H1 (cell line): ENCODE data around the gene TMEM178B. TPM values are rescaled to one million over a fixed set of nuclear protein-coding genes. Genes with fewer than 3 reads are reported as not detected.

Experiments used
- CTCF ChIA-PET: fragments of 300-600 bp; sonication (Branson Sonifier 250); formaldehyde crosslinking; loops from one replicate; lab custom pipeline; 2021; ENCODE audit not compliant: partially characterized antibody; lab: Charles Lee
- POLR2A ChIA-PET: fragments of 300-600 bp; sonication (Branson Sonifier 250); formaldehyde crosslinking; loops from one replicate; lab custom pipeline; 2021; ENCODE audit warnings: inconsistent platforms; ENCODE audit not compliant: partially characterized antibody; lab: Charles Lee
- DNase-seq, 2 experiments: peaks; one replicate each; pipeline versions ENCODE4 v3.0.0 to v3.0.0-alpha.2; 2010 to 2022; ENCODE audit warnings: low spot score in 2 of 2, low read depth in 1 of 2, mixed read lengths in 1 of 2
- FAIRE-seq: peaks from 2 replicates; lab custom pipeline; 2011; peaks lifted over from hg19 to GRCh38; lab: Jason Lieb, UNC
- H2AFZ ChIP-seq: 2 replicates; pipeline ENCODE4 v1.8.1; 2012; ENCODE audit warnings: low read length, inconsistent platforms
- H2AK5ac ChIP-seq: 2 replicates; pipeline ENCODE4 v1.6.1; 2013; ENCODE audit warnings: low read depth, low read length
- H2BK120ac ChIP-seq: replicated peaks from 2 replicates; pipeline ENCODE3; 2013; ENCODE audit warnings: low read depth, low read length, inconsistent platforms
- H2BK12ac ChIP-seq: 2 replicates; pipeline ENCODE4 v1.6.1; 2013; ENCODE audit warnings: low read depth, low read length
- H2BK15ac ChIP-seq: 2 replicates; pipeline ENCODE4 v1.6.1; 2013; ENCODE audit warnings: low read length
- H2BK20ac ChIP-seq: 2 replicates; pipeline ENCODE4 v1.6.1; 2013; ENCODE audit warnings: low read length
- H2BK5ac ChIP-seq: 2 replicates; pipeline ENCODE4 v1.6.1; 2013; ENCODE audit warnings: low read depth, low read length
- H3K14ac ChIP-seq: 2 replicates; pipeline ENCODE4 v1.6.1; 2013; ENCODE audit warnings: inconsistent platforms; ENCODE audit not compliant: insufficient read length
- H3K18ac ChIP-seq: 2 replicates; pipeline ENCODE4 v1.6.1; 2013; ENCODE audit warnings: low read length; ENCODE audit errors: extremely low read depth
- H3K23ac ChIP-seq: 2 replicates; pipeline ENCODE4 v1.6.1; 2013; ENCODE audit warnings: inconsistent platforms; ENCODE audit not compliant: insufficient read length
- H3K23me2 ChIP-seq: 2 replicates; pipeline ENCODE4 v1.6.1; 2013; ENCODE audit warnings: low read depth, low read length
- H3K27ac ChIP-seq: 2 replicates; pipeline ENCODE4 v1.6.1; 2011; ENCODE audit warnings: low read depth, low read length, inconsistent platforms
- H3K27me3 ChIP-seq, 4 experiments: replicated peaks in 1 of 4; 1 replicate in 1 of 4; 2 replicates in 3 of 4; pipeline versions ENCODE4 v1.6.1 to v1.8.1; 2011 to 2013; ENCODE audit warnings: low read length in 3 of 4, mild to moderate bottlenecking in 3 of 4, inconsistent platforms in 2 of 4, mixed read lengths in 2 of 4, moderate library complexity in 1 of 4; ENCODE audit not compliant: control insufficient read depth in 3 of 4, insufficient read depth in 3 of 4; ENCODE audit errors: extremely low read depth in 1 of 4
- H3K36me3 ChIP-seq, 4 experiments: 2 replicates each; pipeline versions ENCODE4 v1.6.1 to v1.8.1; 2011 to 2013; ENCODE audit warnings: mild to moderate bottlenecking in 4 of 4, low read length in 3 of 4, moderate library complexity in 2 of 4, control low read depth in 1 of 4, inconsistent platforms in 1 of 4; ENCODE audit not compliant: insufficient read depth in 4 of 4, control insufficient read depth in 2 of 4
- H3K4ac ChIP-seq: replicated peaks from 2 replicates; pipeline ENCODE3; 2013; ENCODE audit warnings: low read length, low read depth, mixed read lengths, inconsistent platforms; ENCODE audit not compliant: insufficient read length
- H3K4me1 ChIP-seq, 4 experiments: replicated peaks in 1 of 4; 1 replicate in 1 of 4; 2 replicates in 3 of 4; pipeline versions ENCODE4 v1.6.1 to v1.8.1; 2011 to 2013; ENCODE audit warnings: low read length in 3 of 4, inconsistent platforms in 2 of 4, mixed read lengths in 1 of 4; ENCODE audit not compliant: insufficient read depth in 4 of 4, control insufficient read depth in 3 of 4
- H3K4me2 ChIP-seq, 2 experiments: 2 replicates each; pipeline versions ENCODE4 v1.6.1 to v1.8.1; 2011 to 2013; ENCODE audit warnings: low read depth in 2 of 2, low read length in 2 of 2, control low read depth in 1 of 2, inconsistent platforms in 1 of 2, mild to moderate bottlenecking in 1 of 2; ENCODE audit not compliant: insufficient read depth in 1 of 2
- H3K4me3 ChIP-seq, 4 experiments: fragments of 200-600, 300-600 bp in 1 of 4; sonication (generic), shearing (Covaris generic), sonication (Bioruptor Twin) in 1 of 4; 2 replicates each; pipeline versions ENCODE4 v1.5.1 to v1.8.1; 2011 to 2016; ENCODE audit warnings: low read length in 4 of 4, low read depth in 3 of 4, control low read depth in 2 of 4, inconsistent platforms in 2 of 4, mild to moderate bottlenecking in 2 of 4, mixed read lengths in 1 of 4, moderate library complexity in 1 of 4; ENCODE audit not compliant: insufficient read depth in 2 of 4; ENCODE audit errors: extremely low read depth in 1 of 4
- H3K56ac ChIP-seq: replicated peaks from 2 replicates; pipeline ENCODE3; 2013; ENCODE audit warnings: low read depth, mild to moderate bottlenecking, mixed read lengths, low read length, inconsistent platforms; ENCODE audit not compliant: insufficient read length
- H3K79me1 ChIP-seq: 2 replicates; pipeline ENCODE4 v1.6.1; 2013; ENCODE audit warnings: low read depth, low read length, control low read depth
- H3K79me2 ChIP-seq, 2 experiments: 2 replicates each; pipeline versions ENCODE4 v1.6.1 to v1.8.1; 2012 to 2013; ENCODE audit warnings: low read length in 2 of 2, mild to moderate bottlenecking in 2 of 2, inconsistent platforms in 1 of 2; ENCODE audit not compliant: insufficient read depth in 2 of 2, control insufficient read depth in 1 of 2
- H3K9ac ChIP-seq, 4 experiments: replicated peaks in 1 of 4; 1 replicate in 1 of 4; 2 replicates in 3 of 4; pipeline versions ENCODE4 v1.6.1 to v1.8.1; 2011 to 2013; ENCODE audit warnings: low read depth in 3 of 4, low read length in 3 of 4, control low read depth in 2 of 4, mild to moderate bottlenecking in 2 of 4, moderate library complexity in 2 of 4, inconsistent platforms in 1 of 4; ENCODE audit errors: extremely low read depth in 1 of 4
- H3K9me3 ChIP-seq, 2 experiments: 2 replicates each; pipeline versions ENCODE4 v1.6.1 to v1.8.1; 2012 to 2013; ENCODE audit warnings: mild to moderate bottlenecking in 2 of 2, moderate library complexity in 2 of 2, control low read depth in 1 of 2, inconsistent platforms in 1 of 2, low read depth in 1 of 2, low read length in 1 of 2, mixed read lengths in 1 of 2; ENCODE audit not compliant: insufficient read depth in 2 of 2
- H4K20me1 ChIP-seq, 2 experiments: replicated peaks in 1 of 2; 2 replicates each; pipeline versions ENCODE3 to v1.8.1; 2011 to 2013; ENCODE audit warnings: inconsistent platforms in 2 of 2, low read length in 2 of 2, mild to moderate bottlenecking in 1 of 2; ENCODE audit not compliant: insufficient read depth in 2 of 2, control insufficient read depth in 1 of 2
- H4K5ac ChIP-seq: 2 replicates; pipeline ENCODE4 v1.6.1; 2013; ENCODE audit warnings: low read length, low read depth, mixed read lengths, inconsistent platforms; ENCODE audit not compliant: insufficient read length
- H4K8ac ChIP-seq: 2 replicates; pipeline ENCODE4 v1.8.0; 2013; ENCODE audit warnings: mild to moderate bottlenecking, moderate library complexity, low read length, inconsistent platforms; ENCODE audit not compliant: insufficient read depth; ENCODE audit errors: extremely low read depth
- H4K91ac ChIP-seq: replicated peaks from 2 replicates; pipeline ENCODE3; 2013; ENCODE audit warnings: low read length, mixed read lengths, inconsistent platforms; ENCODE audit not compliant: insufficient read length
- ATF2 ChIP-seq: IDR thresholded peaks from 2 replicates; pipeline ENCODE4 v1.6.1; 2012; ENCODE audit warnings: low read length, inconsistent platforms
- CTCF ChIP-seq, 3 experiments: IDR thresholded peaks; 1 replicate in 2 of 3; 2 replicates in 1 of 3; pipeline versions ENCODE4 v1.5.1 to v1.6.1; 2011; ENCODE audit warnings: low read length in 3 of 3, mild to moderate bottlenecking in 3 of 3, inconsistent platforms in 2 of 3, low read depth in 1 of 3, moderate library complexity in 1 of 3; ENCODE audit not compliant: insufficient read depth in 1 of 3; ENCODE audit errors: control extremely low read depth in 1 of 3
- JUN ChIP-seq: IDR thresholded peaks from 2 replicates; pipeline ENCODE4 v1.6.1; 2011; ENCODE audit warnings: low read depth, mild to moderate bottlenecking, improper control_type of control experiment, low read length
- KDM5A ChIP-seq: fragments of 200-600 bp; IDR thresholded peaks from 2 replicates; pipeline ENCODE4 v1.7.1; 2012; ENCODE audit warnings: mild to moderate bottlenecking, low read length, inconsistent platforms, mixed read lengths
- NRF1 ChIP-seq: IDR thresholded peaks from 2 replicates; pipeline ENCODE4 v1.6.1; 2011; ENCODE audit warnings: mild to moderate bottlenecking, low read depth, low read length, improper control_type of control experiment
- RBBP5 ChIP-seq: IDR thresholded peaks from 2 replicates; pipeline ENCODE4 v1.7.1; 2012; ENCODE audit warnings: low read depth, mild to moderate bottlenecking, inconsistent platforms, low read length, moderate library complexity, borderline replicate concordance
- SIX5 ChIP-seq: IDR thresholded peaks from 2 replicates; pipeline ENCODE4 v1.6.1; 2011; ENCODE audit warnings: mild to moderate bottlenecking, low read depth, low read length
- SUZ12 ChIP-seq: fragments of 200-600 bp; sonication (generic); IDR thresholded peaks from 2 replicates; pipeline ENCODE4 v1.6.1; 2012; ENCODE audit warnings: mild to moderate bottlenecking, inconsistent platforms, low read length, moderate library complexity, mixed read lengths
- TAF7 ChIP-seq: optimal IDR thresholded peaks from 2 replicates; pipeline ENCODE3; 2011; ENCODE audit warnings: low read depth, mild to moderate bottlenecking, inconsistent platforms, low read length, moderate library complexity, borderline replicate concordance
- WGBS, 2 experiments: shearing (Covaris generic) in 1 of 2; methylation state at CpG; one replicate each; pipeline versions ENCODE4 v1.1.6 to v1.1.7; 2013 to 2015; ENCODE audit warnings: low lambda C conversion rate in 2 of 2, mixed read lengths in 2 of 2, inconsistent platforms in 1 of 2, low coverage in 1 of 2, missing lambda C conversion rate in 1 of 2; ENCODE audit not compliant: insufficient replicate concordance in 2 of 2, insufficient coverage in 1 of 2, insufficient read length in 1 of 2; ENCODE audit errors: extremely low coverage in 1 of 2, missing lambda C conversion rate in 1 of 2; 5-methylcytosine and 5-hydroxymethylcytosine counted together
- polyA plus RNA-seq, 7 experiments: library from polyadenylated mRNA; depleted of rRNA in 3 of 7; stranded (reverse) in 5 of 7; unstranded in 2 of 7; fragments of >200 nt in 5 of 7; fragments of 200-250 nt in 2 of 7; gene quantifications; 1 replicate in 5 of 7; 2 replicates in 1 of 7; 4 replicates in 1 of 7; pipeline versions ENCODE4 v1.2.1 to v1.2.3, GENCODE V29; 2011 to 2013; ENCODE audit warnings: missing spikeins in 2 of 7, mixed read lengths in 2 of 7
- total RNA-seq: library from RNA; stranded (reverse); fragmentation: NEBNext Ultra II Directional; extraction: Animal tissue kit (Norgen Biotek cat#: 25700); gene quantifications from 2 replicates; pipeline ENCODE4 v1.2.1, GENCODE V29; 2021

TMEM178B gene
- total and polyA plus RNA-seq, 2 of the 8 experiments (the other 6 are each of a cell fraction or from before 2014, with no cell fraction given) = 5.3 to 18.1 TPM

GRCh38 chr7:141264511-141264910 lies 190.6 kb downstream of the TMEM178B start:
- no peak overlapping the region for H3K56ac ChIP-seq
- peaks cover 0 to 1% of the 10 kb centered on the region in 2 experiments for H4K20me1 ChIP-seq
- H2AK5ac ChIP-seq = no peak overlapping the region
- H2AFZ ChIP-seq = no peak overlapping the region
- no peak overlapping the region for H3K9ac ChIP-seq
- no peak for FAIRE-seq
- H2BK15ac ChIP-seq = no peak overlapping the region
- no peak overlapping the region for H3K4me2 ChIP-seq
- H3K79me2 ChIP-seq = no peaks in the 10 kb centered on the region
- WGBS, 2 experiments = 96% methylated on average over 2 of the region's 2 CpGs; no CpG with 5 or more reads in 1 of the 2 experiments
- H2BK5ac ChIP-seq = no peak overlapping the region
- H3K27ac ChIP-seq = no peak overlapping the region
- no peak overlapping the region for H3K4ac ChIP-seq
- no peaks in the 10 kb centered on the region for H3K79me1 ChIP-seq
- no peak overlapping the region for H4K5ac ChIP-seq
- CTCF ChIA-PET = interaction anchor here (0.6 to 1.1 kb wide), 5 partner anchors 11 to 270 kb away, joined by 3 to 4 read pairs (median 3); no protein-coding TSS in a partner anchor
- H2BK12ac ChIP-seq = no peak overlapping the region
- H3K14ac ChIP-seq = no peak overlapping the region
- H3K23me2 ChIP-seq = no peaks in the 10 kb centered on the region
- H3K36me3 ChIP-seq = no peaks in the 10 kb centered on the region; a peak in 1 of 8 replicates
- H4K91ac ChIP-seq = no peak overlapping the region
- H2BK20ac ChIP-seq = no peak overlapping the region
- no peak overlapping the region for H4K8ac ChIP-seq
- H3K4me1 ChIP-seq = no peaks in the 10 kb centered on the region; a peak in 2 of 7 replicates
- no peak overlapping the region for H3K4me3 ChIP-seq
- no peaks in the 10 kb centered on the region for H3K9me3 ChIP-seq
- no peak overlapping the region for H3K23ac ChIP-seq
- no peaks in the 10 kb centered on the region for H3K27me3 ChIP-seq
- no peak overlapping the region for H3K18ac ChIP-seq
- POLR2A ChIA-PET = no interaction called here
- DNase-seq = no peak
- H2BK120ac ChIP-seq = no peak overlapping the region
- no peak for TF ChIP-seq SUZ12
- TF ChIP-seq ATF2 = no peak
- TF ChIP-seq KDM5A = no peak
- TF ChIP-seq NRF1 = no peak
- no peak for TF ChIP-seq RBBP5
- no peak for TF ChIP-seq SIX5
- no peak for TF ChIP-seq CTCF (IDR thresholded peaks at IDR 0.05; ENCODE audit: control extremely low read depth in 1 of 3, insufficient read depth in 1 of 3, low read depth in 1 of 3, low read length in 3 of 3)
- no peak for TF ChIP-seq TAF7
- no peak for TF ChIP-seq JUN
